ENCODE results near the gene AP3B2. TPM values are rescaled to one million over a fixed set of nuclear protein-coding genes. Genes with fewer than 3 reads are reported as not detected.

The AP3B2 gene
- total RNA-seq, 4 donors from 2014 or later: 1.7 to 36.8 (median 2.2) TPM; not detected in 1

DNA sequence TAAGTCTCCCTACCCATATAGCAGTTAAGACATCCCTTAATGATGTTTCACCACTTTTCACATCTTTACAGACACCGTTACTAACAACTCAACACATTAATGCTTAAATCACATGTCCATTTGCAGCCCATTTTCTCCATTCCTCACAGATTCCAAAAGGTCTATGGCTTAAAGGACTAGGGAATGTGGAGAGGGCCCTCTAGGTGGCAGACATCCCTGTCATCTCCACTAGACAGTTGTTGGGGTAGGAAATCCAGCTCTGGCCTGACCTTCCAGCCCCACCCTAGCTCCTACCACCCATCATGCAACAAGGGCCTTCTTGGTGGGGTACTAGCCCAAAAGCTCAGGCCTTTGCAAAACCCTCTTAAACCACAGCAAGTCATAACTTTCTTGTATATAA, 87.7 kb downstream of the AP3B2 start:
- no peak for TF ChIP-seq EP300 (IDR thresholded peaks at IDR 0.05; ENCODE audit: low read depth)
- H3K4me3 ChIP-seq: no peak overlapping the region
- H3K9me3 ChIP-seq: no peaks in the 10 kb centered on the region
- no peaks in the 10 kb centered on the region for H3K4me1 ChIP-seq
- H3K27me3 ChIP-seq: no peaks in the 10 kb centered on the region
- H3K36me3 ChIP-seq: no peaks in the 10 kb centered on the region
- H3K27ac ChIP-seq: no peak overlapping the region
- no peak for DNase-seq
- WGBS, 2 donors (ENCODE audit: low coverage in 1 of 2): 45 to 50% methylated on average over 1 of the region's 1 CpG
- in situ Hi-C loops (cut with MboI; ENCODE audit: low pct_ligation_motif_present in 1 of 4, low pct_unique_long_range_greater_than_20kb in 1 of 4, low sequenced_read_pairs in 3 of 4): no loop called here
- intact Hi-C loops (cut with DNase I; ENCODE audit: low total_unique reads): no loop called here

DNA sequence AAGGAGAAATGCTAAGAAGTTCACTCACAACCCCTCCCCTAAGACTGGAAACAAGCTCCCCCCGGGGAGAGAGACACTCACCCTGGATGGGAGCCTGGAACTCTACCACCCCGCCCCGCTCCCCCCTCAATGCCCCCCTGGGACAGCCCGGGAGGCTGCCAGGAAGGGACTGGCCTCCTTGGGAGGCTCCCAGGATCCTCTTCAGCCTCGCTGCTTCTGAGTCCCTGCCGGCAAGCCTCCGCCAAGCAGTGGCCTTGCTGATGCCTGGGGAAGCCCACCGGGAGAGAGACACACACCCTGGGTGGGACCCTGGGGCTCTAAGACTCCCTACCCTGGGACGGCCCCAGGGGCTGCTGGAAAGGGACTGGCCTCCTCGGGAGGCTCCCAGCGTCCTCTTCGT, 95.9 kb downstream of the AP3B2 start:
- no peaks in the 10 kb centered on the region for H3K4me1 ChIP-seq
- H3K27ac ChIP-seq: peak overlapping the region in 1 of 4 donors; percentile 5
- no peak for DNase-seq
- H3K36me3 ChIP-seq: no peaks in the 10 kb centered on the region
- no peaks in the 10 kb centered on the region for H3K9me3 ChIP-seq
- no peaks in the 10 kb centered on the region for H3K27me3 ChIP-seq
- WGBS, 2 donors (ENCODE audit: low coverage in 1 of 2): 33 to 68% methylated on average over 1 to 12 of the region's 12 CpGs
- TF ChIP-seq POLR2AphosphoS5 (IDR thresholded peaks at IDR 0.05) (no peak), EP300 (IDR thresholded peaks at IDR 0.05; ENCODE audit: low read depth) (no peak), POLR2A (IDR thresholded peaks at IDR 0.05) (no peak)
- in situ Hi-C loops (cut with MboI; ENCODE audit: low pct_ligation_motif_present in 1 of 4, low pct_unique_long_range_greater_than_20kb in 1 of 4, low sequenced_read_pairs in 3 of 4): no loop called here
- H3K4me3 ChIP-seq: no peak overlapping the region
- intact Hi-C loops (cut with DNase I; ENCODE audit: low total_unique reads): no loop called here

- in situ Hi-C loops (cut with MboI; ENCODE audit: low pct_ligation_motif_present in 1 of 4, low pct_unique_long_range_greater_than_20kb in 1 of 4, low sequenced_read_pairs in 3 of 4) (no loop called here), intact Hi-C loops (cut with DNase I; ENCODE audit: low total_unique reads) (no loop called here)
- no peak for DNase-seq
- no peak overlapping the region for H3K4me3 ChIP-seq
- WGBS, 2 donors (ENCODE audit: low coverage in 1 of 2): 68 to 80% methylated on average over 3 to 4 of the region's 4 CpGs
- no peaks in the 10 kb centered on the region for H3K9me3 ChIP-seq
- TF ChIP-seq POLR2AphosphoS5 (IDR thresholded peaks at IDR 0.05) (no peak), EP300 (IDR thresholded peaks at IDR 0.05; ENCODE audit: low read depth) (no peak), POLR2A (IDR thresholded peaks at IDR 0.05) (no peak)
- TF ChIP-seq, protein P1, sequence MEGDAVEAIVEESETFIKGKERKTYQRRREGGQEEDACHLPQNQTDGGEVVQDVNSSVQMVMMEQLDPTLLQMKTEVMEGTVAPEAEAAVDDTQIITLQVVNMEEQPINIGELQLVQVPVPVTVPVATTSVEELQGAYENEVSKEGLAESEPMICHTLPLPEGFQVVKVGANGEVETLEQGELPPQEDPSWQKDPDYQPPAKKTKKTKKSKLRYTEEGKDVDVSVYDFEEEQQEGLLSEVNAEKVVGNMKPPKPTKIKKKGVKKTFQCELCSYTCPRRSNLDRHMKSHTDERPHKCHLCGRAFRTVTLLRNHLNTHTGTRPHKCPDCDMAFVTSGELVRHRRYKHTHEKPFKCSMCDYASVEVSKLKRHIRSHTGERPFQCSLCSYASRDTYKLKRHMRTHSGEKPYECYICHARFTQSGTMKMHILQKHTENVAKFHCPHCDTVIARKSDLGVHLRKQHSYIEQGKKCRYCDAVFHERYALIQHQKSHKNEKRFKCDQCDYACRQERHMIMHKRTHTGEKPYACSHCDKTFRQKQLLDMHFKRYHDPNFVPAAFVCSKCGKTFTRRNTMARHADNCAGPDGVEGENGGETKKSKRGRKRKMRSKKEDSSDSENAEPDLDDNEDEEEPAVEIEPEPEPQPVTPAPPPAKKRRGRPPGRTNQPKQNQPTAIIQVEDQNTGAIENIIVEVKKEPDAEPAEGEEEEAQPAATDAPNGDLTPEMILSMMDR (IDR thresholded peaks at IDR 0.05): no peak
- H3K36me3 ChIP-seq: no peaks in the 10 kb centered on the region
- H3K27me3 ChIP-seq: no peaks in the 10 kb centered on the region
- H3K27ac ChIP-seq: no peak overlapping the region
- no peaks in the 10 kb centered on the region for H3K4me1 ChIP-seq
Observed at GRCh38 chr15:82611348-82611747, 98.3 kb downstream of the AP3B2 start.

Other genes starting within 250 kb of the AP3B2 start
- gene RPS17, start 169.4 kb downstream of the AP3B2 start, total RNA-seq: 1,000 to 10,000 TPM in 3 of 4 donors, 100 to 1,000 TPM in 1; 649 to 1,349 (median 1,094) TPM
- gene CPEB1, start 62.5 kb downstream of the AP3B2 start, total RNA-seq: 1 to 10 TPM in 3 of 4 donors, not detected in 1; 3.7 to 5.6 (median 3.8) TPM
- not detected for gene FSD2, start 96.2 kb upstream of the AP3B2 start, total RNA-seq
- gene WHAMM, start 99.8 kb upstream of the AP3B2 start, total RNA-seq: 10 to 100 TPM in 1 of 4 donors, 1 to 10 TPM in 3; 6.4 to 14.2 (median 8.8) TPM
- gene HOMER2, start 242.8 kb upstream of the AP3B2 start, total RNA-seq: 10 to 100 TPM in 1 of 4 donors, 1 to 10 TPM in 2, under 1 TPM in 1; 0.40 to 25.1 (median 6.1) TPM

Measured in transverse colon (tissue), 4 donors.